CD14-positive monocyte (primary cell): ENCODE measurements around the gene LHX8. TPM values are rescaled to one million over a fixed set of nuclear protein-coding genes. Genes with fewer than 3 reads are reported as not detected.

Source experiments
- DNase-seq, 3 donors: peaks; one replicate each; pipeline ENCODE4 v3.0.0-alpha.2; 2011 to 2022
- H2AFZ ChIP-seq: 2 replicates; pipeline ENCODE4 v1.6.0; 2012; ENCODE audit warnings: mild to moderate bottlenecking, low read depth, low read length, inconsistent platforms; ENCODE audit not compliant: insufficient read depth, poor library complexity, severe bottlenecking
- H3K27ac ChIP-seq, 2 donors: 1 replicate in 1 of 2; 2 replicates in 1 of 2; pipeline ENCODE4 v1.5.1; 2012 to 2013; ENCODE audit warnings: low read length in 2 of 2, control low read depth in 1 of 2, inconsistent platforms in 1 of 2, low read depth in 1 of 2, mild to moderate bottlenecking in 1 of 2
- H3K27me3 ChIP-seq, 2 donors: one replicate each; pipeline versions ENCODE4 v1.6.0 to v1.6.1; 2011 to 2013; ENCODE audit warnings: low read length in 2 of 2; ENCODE audit not compliant: control insufficient read depth in 2 of 2, insufficient read depth in 2 of 2
- H3K36me3 ChIP-seq, 2 donors: replicated peaks in 1 of 2; 1 replicate in 1 of 2; 2 replicates in 1 of 2; pipeline versions ENCODE4 v1.5.1 to v1.6.1; 2012 to 2013; ENCODE audit warnings: low read length in 2 of 2, control low read depth in 1 of 2, inconsistent platforms in 1 of 2, mild to moderate bottlenecking in 1 of 2; ENCODE audit not compliant: insufficient read depth in 2 of 2, control insufficient read depth in 1 of 2
- H3K4me1 ChIP-seq, 2 donors: 1 replicate in 1 of 2; 2 replicates in 1 of 2; pipeline versions ENCODE4 v1.5.1 to v1.6.1; 2012 to 2013; ENCODE audit warnings: low read length in 2 of 2, control low read depth in 1 of 2, inconsistent platforms in 1 of 2, mild to moderate bottlenecking in 1 of 2, moderate library complexity in 1 of 2; ENCODE audit not compliant: insufficient read depth in 2 of 2, control insufficient read depth in 1 of 2
- H3K4me2 ChIP-seq: replicated peaks from 2 replicates; pipeline ENCODE3; 2012; ENCODE audit warnings: low read length, moderate library complexity, mild to moderate bottlenecking; ENCODE audit not compliant: poor library complexity, severe bottlenecking; ENCODE audit errors: extremely low read depth
- H3K4me3 ChIP-seq, 3 experiments: fragments of 200-600 bp in 1 of 3; sonication (generic) in 1 of 3; replicated peaks in 1 of 3; 1 replicate in 2 of 3; 2 replicates in 1 of 3; pipeline ENCODE4 v1.5.1; 2011 to 2013; ENCODE audit warnings: low read length in 3 of 3, mild to moderate bottlenecking in 3 of 3, control low read depth in 2 of 3, low read depth in 2 of 3, inconsistent platforms in 1 of 3, moderate library complexity in 1 of 3
- H3K79me2 ChIP-seq: 2 replicates; pipeline ENCODE4 v1.6.0; 2012; ENCODE audit warnings: mild to moderate bottlenecking, control low read depth, inconsistent platforms, low read length, moderate library complexity; ENCODE audit not compliant: insufficient read depth
- H3K9ac ChIP-seq: 2 replicates; pipeline ENCODE4 v1.6.0; 2017; ENCODE audit warnings: low read length, mild to moderate bottlenecking; ENCODE audit not compliant: insufficient read depth, poor library complexity, severe bottlenecking
- H3K9me3 ChIP-seq, 2 donors: replicated peaks in 1 of 2; 1 replicate in 1 of 2; 2 replicates in 1 of 2; pipeline versions ENCODE4 v1.5.1 to v1.6.1; 2012 to 2013; ENCODE audit warnings: low read length in 2 of 2, control low read depth in 1 of 2; ENCODE audit not compliant: control insufficient read depth in 1 of 2, insufficient read depth in 1 of 2
- H4K20me1 ChIP-seq: 2 replicates; pipeline ENCODE4 v1.6.0; 2012; ENCODE audit warnings: mild to moderate bottlenecking, low read length, control low read depth, moderate library complexity; ENCODE audit not compliant: insufficient read depth
- H3K27ac Mint-ChIP-seq, 7 donors: one replicate each; pipeline ENCODE4 v1.8.0; 2020; ENCODE audit warnings: mild to moderate bottlenecking in 7 of 7, mixed read lengths in 7 of 7, moderate library complexity in 6 of 7, inconsistent platforms in 2 of 7
- H3K27me3 Mint-ChIP-seq, 3 donors: one replicate each; pipeline ENCODE4 v1.8.0; 2021 to 2022; ENCODE audit warnings: low read depth in 3 of 3, mild to moderate bottlenecking in 3 of 3, mixed read lengths in 3 of 3, moderate library complexity in 3 of 3, inconsistent platforms in 1 of 3
- H3K36me3 Mint-ChIP-seq, 2 donors: one replicate each; pipeline ENCODE4 v1.8.0; 2020; ENCODE audit warnings: mixed read lengths in 2 of 2, inconsistent platforms in 1 of 2, mild to moderate bottlenecking in 1 of 2
- H3K4me1 Mint-ChIP-seq: one replicate; pipeline ENCODE4 v1.8.0; 2020; ENCODE audit warnings: mild to moderate bottlenecking, mixed read lengths
- H3K4me3 Mint-ChIP-seq, 2 donors: one replicate each; pipeline ENCODE4 v1.8.0; 2020; ENCODE audit warnings: mild to moderate bottlenecking in 2 of 2, mixed read lengths in 2 of 2, moderate library complexity in 1 of 2
- H3K9me3 Mint-ChIP-seq, 7 donors: one replicate each; pipeline ENCODE4 v1.8.0; 2020 to 2022; ENCODE audit warnings: mixed read lengths in 7 of 7, mild to moderate bottlenecking in 6 of 7, moderate library complexity in 6 of 7, inconsistent platforms in 2 of 7
- CTCF ChIP-seq: fragments of 200-600 bp; IDR thresholded peaks from one replicate; pipeline ENCODE4 v1.8.0; 2022; ENCODE audit warnings: antibody characterized with exemption, mild to moderate bottlenecking
- WGBS: methylation state at CpG from one replicate; pipeline ENCODE4 v1.1.5; 2013; ENCODE audit warnings: missing lambda C conversion rate; ENCODE audit not compliant: insufficient coverage; 5-methylcytosine and 5-hydroxymethylcytosine counted together
- intact Hi-C, 2 donors: fragments of 100-400 bp; cut with micrococcal nuclease; formaldehyde crosslinking; loops; one replicate each; pipeline versions ENCODE4 v1.15.0 to v1.15.1; 2023
- polyA plus RNA-seq, 3 donors: library from polyadenylated mRNA; depleted of rRNA in 1 of 3; unstranded in 2 of 3; stranded (reverse) in 1 of 3; fragments of 300-500 nt in 2 of 3; fragments of >200 nt in 1 of 3; fragmentation: Illumina TruSeq in 2 of 3; gene quantifications; 1 replicate in 2 of 3; 2 replicates in 1 of 3; pipeline ENCODE4 v1.2.3, GENCODE V29; 2012 to 2021

LHX8 gene
- polyA plus RNA-seq, 3 donors: not detected

- WGBS: no CpG with 5 or more reads among the region's 2 CpGs
- no peaks in the 10 kb centered on the region for H3K79me2 ChIP-seq
- H3K4me1 Mint-ChIP-seq: no peaks in the 10 kb centered on the region
- H3K36me3 Mint-ChIP-seq: no peaks in the 10 kb centered on the region
- H3K4me2 ChIP-seq: no peak overlapping the region
- H3K9ac ChIP-seq: no peak overlapping the region
- no peak overlapping the region for H2AFZ ChIP-seq
- H4K20me1 ChIP-seq: no peaks in the 10 kb centered on the region
- intact Hi-C loops: no loop called here
- H3K4me3 Mint-ChIP-seq: no peak overlapping the region
- no peaks in the 10 kb centered on the region for H3K4me1 ChIP-seq
- no peaks in the 10 kb centered on the region for H3K36me3 ChIP-seq
- no peaks in the 10 kb centered on the region for H3K9me3 ChIP-seq
- no peak overlapping the region for H3K4me3 ChIP-seq
- DNase-seq: no peak
- no peak overlapping the region for H3K27ac ChIP-seq
- H3K27me3 ChIP-seq: no peaks in the 10 kb centered on the region
- peaks cover 0 to 4% (median 0%) of the 10 kb centered on the region in 7 donors for H3K9me3 Mint-ChIP-seq
- no peak overlapping the region for H3K27ac Mint-ChIP-seq
- H3K27me3 Mint-ChIP-seq: no peaks in the 10 kb centered on the region
- no peak for TF ChIP-seq CTCF
These were observed 46.9 kb upstream of the LHX8 start for GRCh38 chr1:75087278-75087677.

- Histone ChIP-seq H3K4me3 (no peak overlapping the region), H4K20me1 (no peaks in the 10 kb centered on the region), H3K9me3 (no peaks in the 10 kb centered on the region), H3K4me1 (no peaks in the 10 kb centered on the region), H3K27me3 (no peaks in the 10 kb centered on the region), H2AFZ (no peak overlapping the region), H3K4me2 (no peak overlapping the region), H3K27ac (no peak overlapping the region), H3K79me2 (no peaks in the 10 kb centered on the region), H3K36me3 (no peaks in the 10 kb centered on the region), H3K9ac (no peak overlapping the region)
- Mint-ChIP-seq H3K36me3 (no peaks in the 10 kb centered on the region), H3K9me3 (peaks cover 0 to 4% (median 2%) of the 10 kb centered on the region in 7 donors), H3K4me3 (no peak overlapping the region), H3K27ac (no peak overlapping the region), H3K4me1 (no peaks in the 10 kb centered on the region), H3K27me3 (peaks cover 0 to 2% (median 0%) of the 10 kb centered on the region in 3 donors)
- WGBS: no CpG with 5 or more reads among the region's 3 CpGs
- TF ChIP-seq CTCF: no peak
- DNase-seq: no peak
- intact Hi-C loops: no loop called here
These were observed 42.0 kb upstream of the LHX8 start for GRCh38 chr1:75092141-75092540.
